Skin of body (tissue), 2 donors: ENCODE data around the gene TRAK2. TPM values are rescaled to one million over a fixed set of nuclear protein-coding genes. Genes with fewer than 3 reads are reported as not detected.
A peak's percentile ranks its signal among the peaks of the same experiment; 100 is the strongest.
"Not testable (repeated sequence)": the region's sequence is repeated elsewhere in the genome, so short reads cannot be mapped to it uniquely, and the experiment has no call there.

Experiments
- DNase-seq: peaks from one replicate; lab custom pipeline; 2025; lab: John Stamatoyannopoulos, UW
- total RNA-seq: library from RNA; depleted of rRNA; stranded (reverse); fragments of >200 nt; gene quantifications from one replicate; pipeline ENCODE4 v1.2.3, GENCODE V29; 2014

Gene TRAK2
- total RNA-seq, 1 donor from 2014 or later: 32.5 TPM

- no peak for DNase-seq
These were observed 36.9 kb downstream of the TRAK2 start for GRCh38 chr2:201414099-201415023.

GRCh38 chr2:201413552-201413951 lies 37.7 kb downstream of the TRAK2 start:
- DNase-seq: no peak

- DNase-seq: no peak
These were observed 38.1 kb downstream of the TRAK2 start for GRCh38 chr2:201413143-201413542.

GRCh38 chr2:201411421-201411820 lies 39.8 kb downstream of the TRAK2 start:
- no peak for DNase-seq

- DNase-seq: no peak
These were observed 42.3 kb downstream of the TRAK2 start for GRCh38 chr2:201408931-201409330.

- no peak for DNase-seq
These were observed 44.0 kb downstream of the TRAK2 start for GRCh38 chr2:201407265-201407664.

GRCh38 chr2:201406077-201406662 lies 45.1 kb downstream of the TRAK2 start:
- DNase-seq: peak; percentile 78

GRCh38 chr2:201404699-201405280 lies 46.5 kb downstream of the TRAK2 start:
- DNase-seq: no peak

- DNase-seq: no peak
These were observed 47.4 kb downstream of the TRAK2 start for GRCh38 chr2:201403880-201404279.

- DNase-seq: no peak
These were observed 48.4 kb downstream of the TRAK2 start for GRCh38 chr2:201402651-201403562.

GRCh38 chr2:201401815-201402214 lies 49.4 kb downstream of the TRAK2 start:
- DNase-seq: no peak

- no peak for DNase-seq
These were observed 54.7 kb downstream of the TRAK2 start for GRCh38 chr2:201396595-201396994.

GRCh38 chr2:201383136-201383535 lies 68.1 kb downstream of the TRAK2 start:
- no peak for DNase-seq

GRCh38 chr2:201378496-201379397 lies 72.5 kb downstream of the TRAK2 start:
- no peak for DNase-seq

GRCh38 chr2:201377218-201377617 lies 74.0 kb downstream of the TRAK2 start:
- DNase-seq: no peak

GRCh38 chr2:201369775-201370174 lies 81.5 kb downstream of the TRAK2 start:
- no peak for DNase-seq

- DNase-seq: not testable (repeated sequence)
These were observed 81.9 kb downstream of the TRAK2 start for GRCh38 chr2:201369318-201369717.

GRCh38 chr2:201366146-201366545 lies 85.1 kb downstream of the TRAK2 start:
- DNase-seq: no peak

- DNase-seq: no peak
These were observed 87.2 kb downstream of the TRAK2 start for GRCh38 chr2:201363857-201364560.

- no peak for DNase-seq
These were observed 88.9 kb downstream of the TRAK2 start for GRCh38 chr2:201362396-201362795.
